ENCODE measurements around the gene GSTM3. TPM values are rescaled to one million over a fixed set of nuclear protein-coding genes. Genes with fewer than 3 reads are reported as not detected.
A peak's percentile ranks its signal among the peaks of the same experiment; 100 is the strongest.

The GSTM3 gene
- total and polyA plus RNA-seq, 2 of the 13 experiments (the other 11 are each of a cell fraction or from before 2014, with no cell fraction given), result 127 to 142 TPM

GRCh38 chr1:109763646-109764415 is 23.0 kb upstream of the GSTM3 start, which contains the start of gene EPS8L3 (continued):
- TF ChIP-seq ZNF407 (CRISPR knock-in tag; IDR thresholded peaks at IDR 0.05; ENCODE audit: not compliant biosample characterization), result peak; percentile 62
- TF ChIP-seq ARHGAP35 (CRISPR knock-in tag; IDR thresholded peaks at IDR 0.05; ENCODE audit: borderline replicate concordance), result 0 out of 2 replicates have a peak, but pooled peaks have one; percentile 23
- no peak for TF ChIP-seq ADNP (CRISPR knock-in tag; IDR thresholded peaks at IDR 0.05)
- no peak for TF ChIP-seq MAFK (conservative IDR thresholded peaks at IDR 0.05 in 1 of 2, IDR thresholded peaks at IDR 0.05 in 1 of 2; ENCODE audit: low read length in 2 of 2)
- TF ChIP-seq TP53 (CRISPR knock-in tag; conservative IDR thresholded peaks at IDR 0.05), result no peak
- no peak; the same call in 1 of the 2 replicates for TF ChIP-seq KDM3A (CRISPR knock-in tag; IDR thresholded peaks at IDR 0.05; ENCODE audit: low read depth)
- no peak for TF ChIP-seq ZNF484 (CRISPR knock-in tag; IDR thresholded peaks at IDR 0.05; ENCODE audit: borderline replicate concordance, low read depth)
- no peak for TF ChIP-seq DNMT3B (CRISPR knock-in tag; conservative IDR thresholded peaks at IDR 0.05)
- peak; percentile 78 for TF ChIP-seq HNF1B (CRISPR knock-in tag; IDR thresholded peaks at IDR 0.05)
- no peak for TF ChIP-seq TGIF2 (CRISPR knock-in tag; IDR thresholded peaks at IDR 0.05)
- peak; percentile 48; the same call in 1 of the 2 replicates for TF ChIP-seq ZNF451 (CRISPR knock-in tag; IDR thresholded peaks at IDR 0.05)
- no peak; the same call in 1 of the 2 replicates for TF ChIP-seq PRDM4 (CRISPR knock-in tag; IDR thresholded peaks at IDR 0.05; ENCODE audit: borderline replicate concordance)

All from HepG2 (cell line).